Natural killer cell (primary cell): ENCODE measurements around the gene LAMP5. TPM values are rescaled to one million over a fixed set of nuclear protein-coding genes. Genes with fewer than 3 reads are reported as not detected.

Experiments
- ATAC-seq, 3 donors: fragments of 150-1000 bp in 2 of 3; fragments of 200-7000 bp in 1 of 3; cut with Tn5 transposase; 1 replicate in 1 of 3; 2 replicates in 2 of 3; pipeline ENCODE4 v1.10.0; 2021; ENCODE audit warnings: mild to moderate bottlenecking in 2 of 3, moderate library complexity in 2 of 3
- DNase-seq, 2 donors: peaks; one replicate each; pipeline versions ENCODE4 v3.0.0 to v3.0.0-alpha.2; 2013 to 2021; ENCODE audit warnings: mixed read lengths in 1 of 2
- H3K27ac ChIP-seq: one replicate; pipeline ENCODE4 v1.5.1; 2013; ENCODE audit warnings: mild to moderate bottlenecking, low read length
- H3K27me3 ChIP-seq: one replicate; pipeline ENCODE4 v1.6.1; 2013; ENCODE audit warnings: low read length; ENCODE audit not compliant: control insufficient read depth, insufficient read depth
- H3K36me3 ChIP-seq: one replicate; pipeline ENCODE4 v1.6.1; 2013; ENCODE audit warnings: low read length; ENCODE audit not compliant: control insufficient read depth, insufficient read depth
- H3K4me1 ChIP-seq: one replicate; pipeline ENCODE4 v1.6.1; 2013; ENCODE audit warnings: low read length; ENCODE audit not compliant: control insufficient read depth, insufficient read depth
- H3K4me3 ChIP-seq: one replicate; pipeline ENCODE4 v1.5.1; 2013; ENCODE audit warnings: low read length
- H3K9me3 ChIP-seq: one replicate; pipeline ENCODE4 v1.6.1; 2013; ENCODE audit warnings: low read length; ENCODE audit not compliant: control insufficient read depth, insufficient read depth
- H3K27ac Mint-ChIP-seq, 2 donors: one replicate each; pipeline ENCODE4 v1.8.0; 2022; ENCODE audit warnings: mild to moderate bottlenecking in 2 of 2, mixed read lengths in 2 of 2, moderate library complexity in 1 of 2
- H3K27me3 Mint-ChIP-seq, 2 donors: one replicate each; pipeline ENCODE4 v1.8.0; 2022; ENCODE audit warnings: low read depth in 2 of 2, mixed read lengths in 2 of 2
- H3K36me3 Mint-ChIP-seq: one replicate; pipeline ENCODE4 v1.8.0; 2022; ENCODE audit warnings: mixed read lengths
- H3K4me1 Mint-ChIP-seq, 2 donors: one replicate each; pipeline ENCODE4 v1.8.0; 2022; ENCODE audit warnings: mixed read lengths in 2 of 2
- H3K4me3 Mint-ChIP-seq: one replicate; pipeline ENCODE4 v1.8.0; 2022; ENCODE audit warnings: mild to moderate bottlenecking, moderate library complexity, mixed read lengths
- H3K9me3 Mint-ChIP-seq, 2 donors: one replicate each; pipeline ENCODE4 v1.8.0; 2022; ENCODE audit warnings: mixed read lengths in 2 of 2
- WGBS: methylation state at CpG from one replicate; pipeline ENCODE4 v1.1.7; 2013; ENCODE audit warnings: missing lambda C conversion rate; ENCODE audit not compliant: insufficient coverage; 5-methylcytosine and 5-hydroxymethylcytosine counted together
- intact Hi-C: fragments of 100-400 bp; cut with micrococcal nuclease; formaldehyde crosslinking; loops from one replicate; pipeline ENCODE4 v1.14.2; 2022
- total RNA-seq, 4 donors: library from RNA; stranded (reverse); fragments of 120-200 nt in 1 of 4; gene quantifications; one replicate each; pipeline versions ENCODE4 v1.2.3 to v1.2.4, GENCODE V29; 2013 to 2022
- TF ChIP-seq, protein P1 (sequence below): fragments of 200-600 bp; IDR thresholded peaks from one replicate; pipeline ENCODE4 v1.8.0; 2022; ENCODE audit warnings: antibody characterized with exemption

The LAMP5 gene
- total RNA-seq, 3 donors from 2014 or later (not counting 1 experiment from before 2014, with no cell fraction given), result 0.23 TPM; not detected in 2

DNA sequence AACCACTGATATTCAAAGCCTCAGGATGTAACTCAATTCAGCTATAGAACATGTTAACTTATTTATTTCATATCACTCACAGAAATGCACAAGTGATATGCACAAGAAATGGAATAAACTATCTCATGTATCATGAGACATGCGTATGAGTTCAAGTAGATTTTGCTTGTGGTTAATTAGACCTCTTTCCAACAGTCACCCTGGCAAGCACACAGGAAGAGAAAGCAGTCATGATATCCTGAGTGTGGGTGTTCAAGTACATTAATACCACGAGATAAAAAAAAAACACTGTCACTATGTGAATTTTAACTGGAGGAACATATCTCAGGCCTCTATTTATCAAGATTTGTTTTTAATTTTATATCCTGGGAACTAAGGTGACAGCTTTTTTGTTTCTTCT lies 64.2 kb downstream of the LAMP5 start:
- ATAC-seq, result no peak
- Histone ChIP-seq H3K4me3 (no peak overlapping the region), H3K4me1 (no peaks in the 10 kb centered on the region), H3K36me3 (no peaks in the 10 kb centered on the region), H3K27ac (no peak overlapping the region), H3K9me3 (no peaks in the 10 kb centered on the region), H3K27me3 (no peaks in the 10 kb centered on the region)
- Mint-ChIP-seq H3K27me3 (peaks cover 5 to 11% of the 10 kb centered on the region in 2 donors), H3K27ac (no peak overlapping the region), H3K4me3 (no peak overlapping the region), H3K4me1 (no peaks in the 10 kb centered on the region), H3K36me3 (no peaks in the 10 kb centered on the region), H3K9me3 (no peaks in the 10 kb centered on the region)
- no CpG with 5 or more reads among the region's 2 CpGs for WGBS
- intact Hi-C loops, result no loop called here
- TF ChIP-seq, protein P1, sequence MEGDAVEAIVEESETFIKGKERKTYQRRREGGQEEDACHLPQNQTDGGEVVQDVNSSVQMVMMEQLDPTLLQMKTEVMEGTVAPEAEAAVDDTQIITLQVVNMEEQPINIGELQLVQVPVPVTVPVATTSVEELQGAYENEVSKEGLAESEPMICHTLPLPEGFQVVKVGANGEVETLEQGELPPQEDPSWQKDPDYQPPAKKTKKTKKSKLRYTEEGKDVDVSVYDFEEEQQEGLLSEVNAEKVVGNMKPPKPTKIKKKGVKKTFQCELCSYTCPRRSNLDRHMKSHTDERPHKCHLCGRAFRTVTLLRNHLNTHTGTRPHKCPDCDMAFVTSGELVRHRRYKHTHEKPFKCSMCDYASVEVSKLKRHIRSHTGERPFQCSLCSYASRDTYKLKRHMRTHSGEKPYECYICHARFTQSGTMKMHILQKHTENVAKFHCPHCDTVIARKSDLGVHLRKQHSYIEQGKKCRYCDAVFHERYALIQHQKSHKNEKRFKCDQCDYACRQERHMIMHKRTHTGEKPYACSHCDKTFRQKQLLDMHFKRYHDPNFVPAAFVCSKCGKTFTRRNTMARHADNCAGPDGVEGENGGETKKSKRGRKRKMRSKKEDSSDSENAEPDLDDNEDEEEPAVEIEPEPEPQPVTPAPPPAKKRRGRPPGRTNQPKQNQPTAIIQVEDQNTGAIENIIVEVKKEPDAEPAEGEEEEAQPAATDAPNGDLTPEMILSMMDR, result no peak
- DNase-seq, result no peak
